Activated CD8-positive, alpha-beta T cell treated with anti-CD3 and anti-CD28 coated beads for 36 hours (primary cell): ENCODE measurements around the gene TCF12. TPM values are rescaled to one million over a fixed set of nuclear protein-coding genes. Genes with fewer than 3 reads are reported as not detected.
A peak's percentile ranks its signal among the peaks of the same experiment; 100 is the strongest.

Experiments
- ATAC-seq: fragments of 200-7000 bp; cut with Tn5 transposase; one replicate; pipeline ENCODE4 v1.10.0; 2021; ENCODE audit warnings: mild to moderate bottlenecking, moderate library complexity
- CTCF ChIA-PET: fragments of 350-600 bp; sonication (Branson Sonifier 250); formaldehyde crosslinking; loops from one replicate; lab custom pipeline; 2021; ENCODE audit warnings: antibody characterized with exemption; lab: Charles Lee
- POLR2A ChIA-PET: fragments of 350-600 bp; sonication (Branson Sonifier 250); formaldehyde crosslinking; loops from one replicate; lab custom pipeline; 2021; ENCODE audit warnings: antibody characterized with exemption; lab: Charles Lee
- DNase-seq: peaks from one replicate; pipeline ENCODE4 v3.0.0-alpha.2; 2020
- H3K27ac Mint-ChIP-seq: one replicate; pipeline ENCODE4 v1.8.0; 2021; ENCODE audit warnings: mild to moderate bottlenecking, mixed read lengths
- H3K27me3 Mint-ChIP-seq: one replicate; pipeline ENCODE4 v1.8.0; 2021; ENCODE audit warnings: mixed read lengths
- H3K36me3 Mint-ChIP-seq: one replicate; pipeline ENCODE4 v1.8.0; 2021; ENCODE audit warnings: low read depth, mixed read lengths
- H3K4me1 Mint-ChIP-seq: one replicate; pipeline ENCODE4 v1.8.0; 2021; ENCODE audit warnings: low read depth, mixed read lengths
- H3K4me3 Mint-ChIP-seq: one replicate; pipeline ENCODE4 v1.8.0; 2021; ENCODE audit warnings: mild to moderate bottlenecking, moderate library complexity, mixed read lengths
- H3K9me3 Mint-ChIP-seq: one replicate; pipeline ENCODE4 v1.8.0; 2021; ENCODE audit warnings: mixed read lengths
- CTCF ChIP-seq: fragments of 200-600 bp; IDR thresholded peaks from one replicate; pipeline ENCODE4 v1.8.0; 2022; ENCODE audit warnings: antibody characterized with exemption, mild to moderate bottlenecking
- intact Hi-C: fragments of 100-400 bp; cut with micrococcal nuclease; formaldehyde crosslinking; loops from one replicate; pipeline ENCODE4 v1.10.0; 2022
- total RNA-seq, 2 experiments: library from RNA; stranded (reverse); gene quantifications; one replicate each; pipeline ENCODE4 v1.2.3, GENCODE V29; 2021

Gene TCF12
- total RNA-seq, 2 experiments from 2014 or later, result 60.5 to 67.4 TPM

GRCh38 chr15:57329582-57330367 lies 411.3 kb downstream of the TCF12 start:
- intact Hi-C loops, result no loop called here
- CTCF ChIA-PET, result interaction anchor here (1.5 kb wide), 2 partner anchors 198 to 838 kb away, joined by 4 to 5 read pairs; no protein-coding TSS in a partner anchor
- no peak for TF ChIP-seq CTCF
- H3K27me3 Mint-ChIP-seq, result peaks cover 3% of the 10 kb centered on the region
- no peak overlapping the region for H3K4me3 Mint-ChIP-seq
- no peak overlapping the region for H3K27ac Mint-ChIP-seq
- H3K9me3 Mint-ChIP-seq, result no peaks in the 10 kb centered on the region
- POLR2A ChIA-PET, result interaction anchor here (1.1 kb wide), 1 partner anchor 13 kb away, joined by 3 read pairs; no protein-coding TSS in a partner anchor
- ATAC-seq (no peak), DNase-seq (peak; percentile 4)
- H3K36me3 Mint-ChIP-seq, result no peaks in the 10 kb centered on the region
- no peaks in the 10 kb centered on the region for H3K4me1 Mint-ChIP-seq

GRCh38 chr15:57330619-57331340 lies 412.3 kb downstream of the TCF12 start:
- Mint-ChIP-seq H3K27ac (no peak overlapping the region), H3K9me3 (no peaks in the 10 kb centered on the region), H3K27me3 (peaks cover 3% of the 10 kb centered on the region), H3K4me1 (no peaks in the 10 kb centered on the region), H3K4me3 (no peak overlapping the region), H3K36me3 (no peaks in the 10 kb centered on the region)
- no peak for TF ChIP-seq CTCF
- CTCF ChIA-PET, result interaction anchor here (1.2 to 1.5 kb wide), 2 partner anchors 10 to 839 kb away, joined by 3 to 4 read pairs; no protein-coding TSS in a partner anchor
- DNase-seq, result no peak
- POLR2A ChIA-PET, result no interaction called here
- no peak for ATAC-seq
- intact Hi-C loops, result no loop called here

- ChIA-PET CTCF (interaction anchor here (1.2 to 1.4 kb wide), 2 partner anchors 8 to 188 kb away, joined by 3 read pairs; no protein-coding TSS in a partner anchor), POLR2A (interaction anchor here (0.7 kb wide), 1 partner anchor 208 kb away, joined by 3 read pairs; no protein-coding TSS in a partner anchor)
- DNase-seq, result no peak
- Mint-ChIP-seq H3K4me3 (no peak overlapping the region), H3K9me3 (no peaks in the 10 kb centered on the region), H3K36me3 (no peaks in the 10 kb centered on the region), H3K4me1 (no peaks in the 10 kb centered on the region), H3K27ac (no peak overlapping the region), H3K27me3 (peaks cover 3% of the 10 kb centered on the region)
- intact Hi-C loops, result no loop called here
- no peak for ATAC-seq
- no peak for TF ChIP-seq CTCF
Observed at GRCh38 chr15:57332326-57332725, 413.9 kb downstream of the TCF12 start.

GRCh38 chr15:57333487-57333886 lies 415.0 kb downstream of the TCF12 start:
- no peak for TF ChIP-seq CTCF
- intact Hi-C loops, result no loop called here
- no peaks in the 10 kb centered on the region for H3K4me1 Mint-ChIP-seq

More at GRCh38 chr15:57333487-57333886, 415.0 kb downstream of the TCF12 start:
- ATAC-seq (no peak), DNase-seq (no peak)
- no peak overlapping the region for H3K27ac Mint-ChIP-seq
- H3K27me3 Mint-ChIP-seq, result peaks cover 4% of the 10 kb centered on the region
- ChIA-PET POLR2A (no interaction called here), CTCF (interaction anchor here (1.4 kb wide), 1 partner anchor 194 kb away, joined by 3 read pairs; no protein-coding TSS in a partner anchor)
- H3K9me3 Mint-ChIP-seq, result no peaks in the 10 kb centered on the region
- H3K4me3 Mint-ChIP-seq, result no peak overlapping the region
- no peaks in the 10 kb centered on the region for H3K36me3 Mint-ChIP-seq
